Astrocyte of the spinal cord (primary cell): ENCODE measurements around the gene CFAP99.

Experiments
- DNase-seq: peaks from one replicate; pipeline ENCODE4 v3.0.0; 2011; ENCODE audit warnings: low read depth, low spot score
- H3K4me3 ChIP-seq: 2 replicates; pipeline ENCODE4 v1.5.1; 2011; ENCODE audit warnings: low read depth, mild to moderate bottlenecking, low read length, moderate library complexity
- CTCF ChIP-seq: IDR thresholded peaks from 2 replicates; pipeline ENCODE4 v1.5.1; 2012; ENCODE audit warnings: low read depth, mild to moderate bottlenecking, low read length, inconsistent platforms
- in situ Hi-C: cut with HindIII; loops from 2 replicates; pipeline ENCODE4 v1.10.0; 2017; ENCODE audit warnings: low sequenced_read_pairs

CFAP99 gene

GRCh38 chr4:2385516-2385915 lies 33.2 kb upstream of the CFAP99 start:
- no peak for DNase-seq
- H3K4me3 ChIP-seq: no peak overlapping the region
- in situ Hi-C loops: no loop called here
- no peak for TF ChIP-seq CTCF

- no peak for TF ChIP-seq CTCF
- in situ Hi-C loops: no loop called here
Measured at GRCh38 chr4:2386717-2387116, 32.0 kb upstream of the CFAP99 start.

GRCh38 chr4:2387218-2387617 lies 31.5 kb upstream of the CFAP99 start:
- DNase-seq: no peak
- no peak for TF ChIP-seq CTCF
- in situ Hi-C loops: no loop called here
- no peak overlapping the region for H3K4me3 ChIP-seq

More at GRCh38 chr4:2386717-2387116, 32.0 kb upstream of the CFAP99 start:
- H3K4me3 ChIP-seq: no peak overlapping the region
- no peak for DNase-seq

- DNase-seq: no peak
- in situ Hi-C loops: no loop called here
- TF ChIP-seq CTCF: no peak
- H3K4me3 ChIP-seq: no peak overlapping the region
Measured at GRCh38 chr4:2387829-2388228, 30.9 kb upstream of the CFAP99 start.

GRCh38 chr4:2388429-2389182 lies 30.1 kb upstream of the CFAP99 start:
- in situ Hi-C loops: no loop called here
- no peak overlapping the region for H3K4me3 ChIP-seq
- DNase-seq: peak; percentile 16
- no peak for TF ChIP-seq CTCF

- in situ Hi-C loops: no loop called here
- H3K4me3 ChIP-seq: no peak overlapping the region
- DNase-seq: no peak
- TF ChIP-seq CTCF: no peak
Measured at GRCh38 chr4:2389691-2390090, 29.1 kb upstream of the CFAP99 start.
